Cerebellar cortex (tissue), 1 donor: ENCODE results near the gene ZNF529.

Experiments
- DNase-seq: peaks from one replicate; pipeline ENCODE4 v3.0.0-alpha.2; 2015; ENCODE audit warnings: low spot score

Gene ZNF529

GRCh38 chr19:36514012-36514612 is 59.0 kb downstream of the ZNF529 start:
- no peak for DNase-seq

GRCh38 chr19:36508325-36508724 is 64.8 kb downstream of the ZNF529 start:
- no peak for DNase-seq

GRCh38 chr19:36501973-36502372 is 71.1 kb downstream of the ZNF529 start:
- no peak for DNase-seq

- DNase-seq: no peak
Observed at GRCh38 chr19:36497001-36497400, 76.1 kb downstream of the ZNF529 start.
